ENCODE data around the gene HNMT.
"Not testable (repeated sequence)": the region's sequence is repeated elsewhere in the genome, so short reads cannot be mapped to it uniquely, and the experiment has no call there.

Gene HNMT

DNA sequence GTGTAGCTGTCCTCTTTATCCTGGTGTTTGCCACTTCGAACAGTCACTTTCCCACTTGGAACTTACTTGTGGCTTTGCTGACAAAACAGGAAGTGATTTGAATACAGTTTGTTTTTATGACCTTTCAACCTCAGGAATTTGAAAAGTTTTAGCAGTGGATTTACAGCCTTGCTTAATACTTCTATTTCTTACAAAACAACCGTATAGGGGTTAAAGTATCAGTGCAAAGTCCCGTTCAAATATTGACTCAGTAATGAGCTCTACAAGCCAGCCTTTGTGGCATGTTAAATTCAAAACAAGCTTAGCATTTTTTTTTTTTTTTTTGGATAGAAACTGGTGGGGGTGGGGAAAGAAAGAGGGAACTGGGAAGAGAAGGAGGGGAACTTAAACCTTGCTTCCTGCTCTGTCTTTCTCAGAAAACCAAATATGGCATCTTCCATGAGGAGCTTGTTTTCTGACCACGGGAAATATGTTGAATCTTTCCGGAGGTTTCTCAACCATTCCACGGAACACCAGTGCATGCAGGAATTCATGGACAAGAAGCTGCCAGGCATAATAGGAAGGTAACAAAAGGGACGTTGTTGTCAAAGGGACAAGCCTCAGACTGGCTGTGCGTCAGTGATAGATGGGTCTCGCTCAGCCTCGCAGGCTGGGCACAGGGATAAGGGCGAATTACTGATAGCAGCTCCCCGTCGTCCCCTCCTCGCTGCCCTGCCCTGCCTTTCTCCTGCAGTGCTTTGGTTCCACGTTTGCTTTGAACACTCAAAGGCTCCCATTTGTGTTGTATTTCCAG, at the start of gene HNMT:
HNMT (plus strand) TSS at position 408 of the 793 bp plus-strand sequence; CDS start at position 427, 19 bp downstream.
- H3K27me3 Mint-ChIP-seq (ENCODE audit: low read depth): no peaks in the 10 kb centered on the region

DNA sequence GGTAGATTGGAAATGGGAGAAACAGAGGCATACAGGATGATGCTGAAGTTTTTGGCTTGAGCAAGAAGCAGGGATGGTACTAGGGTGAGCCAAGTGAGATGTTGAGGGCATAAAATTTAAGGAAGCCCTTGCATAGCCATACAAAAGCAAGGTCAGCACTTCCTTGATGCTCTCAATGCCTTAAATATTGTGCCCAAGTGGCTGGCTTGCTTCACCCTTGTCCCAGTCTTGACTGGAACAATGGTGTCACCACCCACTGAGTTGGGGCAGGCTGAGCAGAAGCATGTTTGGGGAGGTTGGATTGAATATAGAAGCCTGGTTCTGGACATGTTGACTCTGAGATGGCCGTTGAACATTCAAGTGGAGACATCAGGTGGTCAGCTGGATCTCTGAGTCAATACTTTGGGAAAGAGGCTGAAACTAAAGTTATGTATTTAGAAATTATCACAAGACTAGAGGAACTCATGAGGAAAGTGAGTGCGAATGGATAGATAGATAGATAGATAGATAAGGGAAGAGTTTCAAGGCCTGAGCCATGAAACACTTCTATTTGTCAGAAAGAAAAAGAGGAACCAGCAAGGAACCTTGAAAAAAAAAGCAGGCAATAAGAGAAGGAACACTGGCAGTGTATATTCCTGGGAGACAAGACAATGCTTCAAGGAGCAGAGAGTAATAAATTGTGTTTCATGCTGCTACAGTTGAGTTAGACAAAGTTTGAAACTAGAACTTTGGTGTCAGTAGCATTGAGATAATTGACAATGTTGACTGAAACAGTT, 43.0 kb upstream of the HNMT start:
- H3K36me3 Mint-ChIP-seq (ENCODE audit: low read depth): no peaks in the 10 kb centered on the region
- H3K4me1 Mint-ChIP-seq (ENCODE audit: low read depth): no peaks in the 10 kb centered on the region
- no peak overlapping the region for H3K27ac Mint-ChIP-seq
- no peak for DNase-seq (ENCODE audit: low spot score)
- no peaks in the 10 kb centered on the region for H3K27me3 Mint-ChIP-seq (ENCODE audit: low read depth)
- no peak overlapping the region for H3K4me3 Mint-ChIP-seq
- H3K9me3 Mint-ChIP-seq: no peaks in the 10 kb centered on the region

More for the DNA sequence above, at the start of gene HNMT:
- no peaks in the 10 kb centered on the region for H3K4me1 Mint-ChIP-seq (ENCODE audit: low read depth)
- no peak within 1 kb of the TSS for H3K27ac Mint-ChIP-seq
- no peaks in the 10 kb centered on the region for H3K36me3 Mint-ChIP-seq (ENCODE audit: low read depth)
- no peak for DNase-seq (ENCODE audit: low spot score)
- H3K4me3 Mint-ChIP-seq: no peak within 1 kb of the TSS
- H3K9me3 Mint-ChIP-seq: no peaks in the 10 kb centered on the region

GRCh38 chr2:137922171-137922570, 42.1 kb upstream of the HNMT start:
- H3K4me3 Mint-ChIP-seq; H3K4me1 Mint-ChIP-seq (ENCODE audit: low read depth); H3K36me3 Mint-ChIP-seq (ENCODE audit: low read depth); H3K27me3 Mint-ChIP-seq (ENCODE audit: low read depth); H3K9me3 Mint-ChIP-seq; DNase-seq (ENCODE audit: low spot score); H3K27ac Mint-ChIP-seq: not testable (repeated sequence)

DNA sequence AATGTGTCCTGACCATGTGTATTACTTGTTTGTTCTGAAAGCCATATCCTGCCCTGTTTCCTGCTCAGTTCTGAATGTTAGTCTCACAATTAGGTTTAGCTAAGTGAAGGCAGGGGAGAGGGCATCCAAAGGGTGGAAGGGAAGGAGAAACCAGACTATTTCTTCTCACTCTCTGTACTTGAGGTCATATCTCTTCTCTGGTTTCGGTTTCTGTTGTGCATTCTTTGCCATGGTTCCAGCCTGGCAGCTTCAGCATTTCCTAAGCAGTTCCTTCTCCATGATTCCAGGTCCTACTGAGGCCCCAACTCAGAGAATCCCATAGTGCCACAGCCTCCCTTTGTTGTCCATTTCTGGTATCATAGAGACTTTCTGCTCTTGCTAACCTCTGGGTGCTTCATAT, 40.3 kb upstream of the HNMT start:
- Mint-ChIP-seq H3K9me3 (no peaks in the 10 kb centered on the region), H3K27ac (no peak overlapping the region), H3K4me1 (ENCODE audit: low read depth) (no peaks in the 10 kb centered on the region), H3K4me3 (no peak overlapping the region), H3K27me3 (ENCODE audit: low read depth) (no peaks in the 10 kb centered on the region), H3K36me3 (ENCODE audit: low read depth) (no peaks in the 10 kb centered on the region)
- no peak for DNase-seq (ENCODE audit: low spot score)

DNA sequence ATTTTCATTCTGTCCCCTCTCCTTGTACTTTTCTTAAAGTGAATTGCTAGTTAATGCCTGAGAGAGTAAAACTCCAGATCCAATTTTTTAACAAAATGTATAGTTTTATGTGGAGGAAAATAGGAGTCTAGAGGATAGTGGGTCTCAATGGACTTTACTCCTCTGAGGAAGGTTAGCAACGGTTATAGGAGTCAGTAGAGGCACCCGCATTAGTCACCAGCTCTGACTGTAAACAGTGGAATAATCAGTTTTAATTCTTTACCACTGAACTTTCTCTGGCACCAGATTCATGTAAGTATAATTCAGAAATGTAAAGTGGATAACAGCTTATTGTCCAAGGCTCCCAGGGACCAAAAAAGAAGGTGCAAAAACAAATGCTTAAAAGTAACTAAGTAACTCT, 38.7 kb upstream of the HNMT start:
- Mint-ChIP-seq H3K4me1 (ENCODE audit: low read depth) (no peaks in the 10 kb centered on the region), H3K4me3 (no peak overlapping the region), H3K9me3 (no peaks in the 10 kb centered on the region), H3K27ac (no peak overlapping the region), H3K36me3 (ENCODE audit: low read depth) (no peaks in the 10 kb centered on the region), H3K27me3 (ENCODE audit: low read depth) (no peaks in the 10 kb centered on the region)
- DNase-seq (ENCODE audit: low spot score): no peak

- H3K4me1 Mint-ChIP-seq (ENCODE audit: low read depth): no peaks in the 10 kb centered on the region
- H3K36me3 Mint-ChIP-seq (ENCODE audit: low read depth): no peaks in the 10 kb centered on the region
- no peak overlapping the region for H3K27ac Mint-ChIP-seq
- H3K4me3 Mint-ChIP-seq: no peak overlapping the region
- no peaks in the 10 kb centered on the region for H3K27me3 Mint-ChIP-seq (ENCODE audit: low read depth)
- DNase-seq (ENCODE audit: low spot score): no peak
- H3K9me3 Mint-ChIP-seq: no peaks in the 10 kb centered on the region
Measured at GRCh38 chr2:137927846-137928245, 36.4 kb upstream of the HNMT start.

DNA sequence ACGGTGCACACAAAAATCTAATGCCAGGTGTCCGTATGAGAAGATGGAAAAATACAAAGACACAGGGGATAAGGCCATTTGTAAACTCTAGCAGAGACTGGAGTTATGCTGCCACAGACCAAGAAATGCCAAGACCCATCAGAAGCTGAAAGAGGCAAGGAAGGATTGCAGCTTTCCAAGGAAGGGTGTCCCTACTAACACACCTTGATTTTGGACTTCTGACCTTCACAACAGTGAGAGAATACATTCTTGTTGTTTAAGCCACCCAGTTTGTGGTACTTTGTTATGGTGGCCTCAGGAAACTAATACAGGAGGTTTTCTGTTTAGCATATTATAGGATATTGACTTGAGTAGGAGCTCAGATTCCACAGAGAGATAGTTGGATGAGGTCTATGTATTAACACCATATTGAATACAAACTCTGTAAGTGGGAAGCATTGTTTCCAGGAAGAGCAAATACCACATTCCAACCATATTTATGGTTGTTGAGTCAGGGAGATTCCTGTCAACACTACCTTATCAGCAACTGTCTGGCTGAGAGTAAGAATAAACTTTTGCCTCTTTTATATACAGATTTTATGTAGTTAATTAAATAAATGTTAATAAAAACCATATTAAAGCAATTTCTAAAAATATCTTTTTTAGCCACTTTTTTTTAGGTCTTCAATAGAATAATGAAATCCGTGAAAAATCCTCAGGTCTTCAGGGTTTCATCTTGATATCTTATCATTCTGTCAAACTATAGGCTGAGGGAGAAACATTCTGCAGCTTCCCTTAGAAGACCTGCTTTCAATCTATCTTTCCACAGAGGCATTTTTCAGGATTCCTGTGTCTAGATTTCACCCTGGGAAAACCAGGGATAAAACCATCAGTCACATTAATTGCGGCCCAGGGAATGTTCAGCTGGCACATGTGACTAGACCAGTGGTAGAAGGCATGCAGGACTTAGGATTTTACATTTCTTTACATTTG, 35.4 kb upstream of the HNMT start:
- H3K36me3 Mint-ChIP-seq (ENCODE audit: low read depth): no peaks in the 10 kb centered on the region
- H3K4me1 Mint-ChIP-seq (ENCODE audit: low read depth): no peaks in the 10 kb centered on the region
- no peak overlapping the region for H3K4me3 Mint-ChIP-seq
- no peak for DNase-seq (ENCODE audit: low spot score)
- no peaks in the 10 kb centered on the region for H3K9me3 Mint-ChIP-seq
- no peaks in the 10 kb centered on the region for H3K27me3 Mint-ChIP-seq (ENCODE audit: low read depth)
- no peak overlapping the region for H3K27ac Mint-ChIP-seq

DNA sequence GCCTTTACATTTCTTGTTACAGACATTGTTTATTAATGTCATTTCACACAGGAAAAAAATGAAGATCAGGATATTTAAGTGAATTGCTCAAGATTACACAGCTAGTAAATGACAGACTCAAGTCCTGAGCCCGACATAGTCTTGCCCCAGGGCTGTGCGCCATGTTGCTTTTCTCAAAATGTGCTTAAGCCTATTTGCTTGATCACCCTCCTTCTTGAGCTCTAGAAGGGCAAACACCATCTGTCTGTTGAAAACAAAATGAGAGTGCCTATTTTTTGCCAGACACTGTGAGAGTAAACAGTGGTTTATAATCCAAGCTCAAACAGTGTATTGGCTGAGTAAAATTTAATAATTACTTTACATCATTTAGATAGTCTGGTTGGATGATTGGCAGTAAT, 34.8 kb upstream of the HNMT start:
- no peaks in the 10 kb centered on the region for H3K4me1 Mint-ChIP-seq (ENCODE audit: low read depth)
- H3K36me3 Mint-ChIP-seq (ENCODE audit: low read depth): no peaks in the 10 kb centered on the region
- no peaks in the 10 kb centered on the region for H3K27me3 Mint-ChIP-seq (ENCODE audit: low read depth)
- H3K27ac Mint-ChIP-seq: no peak overlapping the region
- no peaks in the 10 kb centered on the region for H3K9me3 Mint-ChIP-seq
- DNase-seq (ENCODE audit: low spot score): no peak
- H3K4me3 Mint-ChIP-seq: no peak overlapping the region

GRCh38 chr2:137930146-137930545, 34.1 kb upstream of the HNMT start:
- Mint-ChIP-seq H3K36me3 (ENCODE audit: low read depth) (no peaks in the 10 kb centered on the region), H3K9me3 (no peaks in the 10 kb centered on the region), H3K27ac (no peak overlapping the region), H3K4me3 (no peak overlapping the region), H3K27me3 (ENCODE audit: low read depth) (no peaks in the 10 kb centered on the region), H3K4me1 (ENCODE audit: low read depth) (no peaks in the 10 kb centered on the region)
- no peak for DNase-seq (ENCODE audit: low spot score)

DNA sequence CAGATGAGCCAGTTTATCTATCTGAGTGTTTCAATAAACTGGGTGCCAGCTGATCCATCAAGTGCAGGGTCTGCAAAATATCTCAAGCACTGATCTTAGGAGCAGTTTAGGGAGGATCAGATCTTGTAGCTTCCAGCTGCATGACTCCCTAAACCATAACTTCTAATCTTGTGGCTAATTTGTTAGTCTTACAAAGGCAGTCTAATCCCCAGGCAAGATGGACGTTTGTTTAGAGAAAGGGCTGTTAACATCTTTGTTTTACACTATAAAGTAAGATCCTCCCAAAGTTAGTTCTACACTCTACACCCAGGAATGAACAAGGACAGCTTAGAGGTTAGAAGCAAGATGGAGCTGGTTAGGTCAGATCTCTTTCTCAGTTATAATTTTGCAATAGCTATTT, 28.7 kb upstream of the HNMT start:
- H3K27me3 Mint-ChIP-seq (ENCODE audit: low read depth): no peaks in the 10 kb centered on the region
- no peak overlapping the region for H3K27ac Mint-ChIP-seq
- no peaks in the 10 kb centered on the region for H3K36me3 Mint-ChIP-seq (ENCODE audit: low read depth)
- no peak for DNase-seq (ENCODE audit: low spot score)
- H3K4me1 Mint-ChIP-seq (ENCODE audit: low read depth): no peaks in the 10 kb centered on the region
- H3K9me3 Mint-ChIP-seq: no peaks in the 10 kb centered on the region
- no peak overlapping the region for H3K4me3 Mint-ChIP-seq

- Mint-ChIP-seq H3K4me3 (no peak overlapping the region), H3K27ac (no peak overlapping the region), H3K36me3 (ENCODE audit: low read depth) (no peaks in the 10 kb centered on the region), H3K27me3 (ENCODE audit: low read depth) (no peaks in the 10 kb centered on the region), H3K4me1 (ENCODE audit: low read depth) (no peaks in the 10 kb centered on the region), H3K9me3 (no peaks in the 10 kb centered on the region)
- no peak for DNase-seq (ENCODE audit: low spot score)
Measured at GRCh38 chr2:137937246-137937645, 27.0 kb upstream of the HNMT start.

- no peaks in the 10 kb centered on the region for H3K36me3 Mint-ChIP-seq (ENCODE audit: low read depth)
Measured at GRCh38 chr2:137937778-137938177, 26.5 kb upstream of the HNMT start.

DNA sequence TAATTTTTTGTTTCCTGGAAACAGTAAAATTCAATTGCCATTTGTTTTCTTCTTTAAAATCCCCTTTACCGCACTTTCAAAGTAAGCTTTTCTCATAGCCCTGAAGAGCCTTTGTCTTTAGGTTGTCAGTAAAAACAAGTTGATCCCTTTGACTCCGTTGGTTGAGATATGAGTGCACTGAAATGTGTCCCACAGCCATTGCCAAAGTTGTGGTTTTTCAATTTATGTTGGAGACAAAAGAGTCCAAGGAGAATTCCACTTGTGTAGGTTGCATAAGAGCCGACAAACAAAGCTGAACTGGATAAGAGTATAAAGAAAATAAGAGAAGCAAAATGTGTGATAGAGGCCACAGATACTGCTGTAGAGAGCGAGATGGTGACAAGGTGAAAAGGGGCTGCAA, 26.1 kb upstream of the HNMT start:
- Mint-ChIP-seq H3K4me1 (ENCODE audit: low read depth) (no peaks in the 10 kb centered on the region), H3K27me3 (ENCODE audit: low read depth) (no peaks in the 10 kb centered on the region), H3K9me3 (no peaks in the 10 kb centered on the region), H3K27ac (no peak overlapping the region), H3K4me3 (no peak overlapping the region), H3K36me3 (ENCODE audit: low read depth) (no peaks in the 10 kb centered on the region)
- no peak for DNase-seq (ENCODE audit: low spot score)

More at GRCh38 chr2:137937778-137938177, 26.5 kb upstream of the HNMT start:
- Mint-ChIP-seq H3K4me3 (no peak overlapping the region), H3K27ac (no peak overlapping the region), H3K27me3 (ENCODE audit: low read depth) (no peaks in the 10 kb centered on the region), H3K9me3 (no peaks in the 10 kb centered on the region), H3K4me1 (ENCODE audit: low read depth) (no peaks in the 10 kb centered on the region)
- DNase-seq (ENCODE audit: low spot score): no peak

GRCh38 chr2:137939026-137939425, 25.2 kb upstream of the HNMT start:
- H3K4me3 Mint-ChIP-seq: no peak overlapping the region
- H3K4me1 Mint-ChIP-seq (ENCODE audit: low read depth): no peaks in the 10 kb centered on the region
- DNase-seq (ENCODE audit: low spot score): no peak
- H3K27me3 Mint-ChIP-seq (ENCODE audit: low read depth): no peaks in the 10 kb centered on the region
- no peak overlapping the region for H3K27ac Mint-ChIP-seq
- no peaks in the 10 kb centered on the region for H3K36me3 Mint-ChIP-seq (ENCODE audit: low read depth)
- no peaks in the 10 kb centered on the region for H3K9me3 Mint-ChIP-seq
